DOHH2 (cell line): ENCODE results near the gene PMS1.
"Not testable (repeated sequence)": the region's sequence is repeated elsewhere in the genome, so short reads cannot be mapped to it uniquely, and the experiment has no call there.

ENCODE experiments used
- EZH2phosphoT487 ChIP-seq: fragments of 200-600 bp; sonication (generic); IDR thresholded peaks from 2 replicates; pipeline ENCODE4 v1.6.1; 2017; ENCODE audit warnings: borderline replicate concordance, mild to moderate bottlenecking, antibody characterized with exemption, low read length, moderate library complexity, mixed read lengths
- TF ChIP-seq, protein P1 (sequence below): fragments of 200-600 bp; sonication (generic); IDR thresholded peaks from one replicate; pipeline ENCODE4 v1.5.1; 2014; ENCODE audit warnings: antibody characterized with exemption, mild to moderate bottlenecking, low read depth, low read length; ENCODE audit not compliant: poor library complexity, severe bottlenecking

GRCh38 chr2:189892546-189893294 lies 108.5 kb downstream of the PMS1 start:
- TF ChIP-seq, protein P1, sequence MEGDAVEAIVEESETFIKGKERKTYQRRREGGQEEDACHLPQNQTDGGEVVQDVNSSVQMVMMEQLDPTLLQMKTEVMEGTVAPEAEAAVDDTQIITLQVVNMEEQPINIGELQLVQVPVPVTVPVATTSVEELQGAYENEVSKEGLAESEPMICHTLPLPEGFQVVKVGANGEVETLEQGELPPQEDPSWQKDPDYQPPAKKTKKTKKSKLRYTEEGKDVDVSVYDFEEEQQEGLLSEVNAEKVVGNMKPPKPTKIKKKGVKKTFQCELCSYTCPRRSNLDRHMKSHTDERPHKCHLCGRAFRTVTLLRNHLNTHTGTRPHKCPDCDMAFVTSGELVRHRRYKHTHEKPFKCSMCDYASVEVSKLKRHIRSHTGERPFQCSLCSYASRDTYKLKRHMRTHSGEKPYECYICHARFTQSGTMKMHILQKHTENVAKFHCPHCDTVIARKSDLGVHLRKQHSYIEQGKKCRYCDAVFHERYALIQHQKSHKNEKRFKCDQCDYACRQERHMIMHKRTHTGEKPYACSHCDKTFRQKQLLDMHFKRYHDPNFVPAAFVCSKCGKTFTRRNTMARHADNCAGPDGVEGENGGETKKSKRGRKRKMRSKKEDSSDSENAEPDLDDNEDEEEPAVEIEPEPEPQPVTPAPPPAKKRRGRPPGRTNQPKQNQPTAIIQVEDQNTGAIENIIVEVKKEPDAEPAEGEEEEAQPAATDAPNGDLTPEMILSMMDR, result not testable (repeated sequence)
- not testable (repeated sequence) for TF ChIP-seq EZH2phosphoT487
